Adrenal gland (tissue), 5 donors: Measurements from ENCODE around the gene PAX7.

ENCODE experiments used
- CTCF ChIP-seq, 6 experiments: fragments of 450-650 bp in 4 of 6; fragments of 200-600 bp in 2 of 6; sonication (generic) in 1 of 6; IDR thresholded peaks; 1 replicate in 5 of 6; 2 replicates in 1 of 6; pipeline versions ENCODE4 v1.5.1 to v1.8.0; 2016 to 2021; ENCODE audit warnings: antibody characterized with exemption in 6 of 6, mild to moderate bottlenecking in 2 of 6, moderate library complexity in 1 of 6
- POLR2A ChIP-seq, 2 donors: fragments of 450-650 bp; IDR thresholded peaks; one replicate each; pipeline ENCODE4 v1.6.1; 2017; ENCODE audit warnings: antibody characterized with exemption in 2 of 2, mild to moderate bottlenecking in 2 of 2, moderate library complexity in 1 of 2
- donor health status: DM: no; HTN: no; CAD: no.

- TF ChIP-seq CTCF (IDR thresholded peaks at IDR 0.05) (no peak), POLR2A (IDR thresholded peaks at IDR 0.05) (no peak)
Measured at GRCh38 chr1:18773753-18774152, 143.1 kb downstream of the PAX7 start.
